Measurements from ENCODE around the gene SH3GL1.
A peak's percentile ranks its signal among the peaks of the same experiment; 100 is the strongest.

SH3GL1 gene

DNA sequence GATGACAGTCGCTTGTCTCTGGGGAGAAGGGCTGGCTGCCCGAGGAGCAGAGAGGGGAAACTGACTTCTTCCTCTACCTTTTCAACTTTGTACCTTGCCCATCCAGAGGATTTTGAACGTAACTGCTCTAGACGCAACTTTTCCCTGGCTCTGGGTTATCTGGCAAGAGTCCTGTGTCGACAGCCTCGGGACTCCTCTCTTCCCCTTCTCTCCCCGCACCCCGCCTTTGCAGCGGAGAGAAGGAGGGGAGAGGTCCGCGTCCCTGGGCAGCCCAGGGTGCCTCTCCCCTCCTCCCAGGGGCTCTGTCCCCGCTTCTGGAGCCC, 574 bp downstream of the SH3GL1 start:
- DNase-seq (ENCODE audit: low read depth in 2 of 2) = no peak

DNA sequence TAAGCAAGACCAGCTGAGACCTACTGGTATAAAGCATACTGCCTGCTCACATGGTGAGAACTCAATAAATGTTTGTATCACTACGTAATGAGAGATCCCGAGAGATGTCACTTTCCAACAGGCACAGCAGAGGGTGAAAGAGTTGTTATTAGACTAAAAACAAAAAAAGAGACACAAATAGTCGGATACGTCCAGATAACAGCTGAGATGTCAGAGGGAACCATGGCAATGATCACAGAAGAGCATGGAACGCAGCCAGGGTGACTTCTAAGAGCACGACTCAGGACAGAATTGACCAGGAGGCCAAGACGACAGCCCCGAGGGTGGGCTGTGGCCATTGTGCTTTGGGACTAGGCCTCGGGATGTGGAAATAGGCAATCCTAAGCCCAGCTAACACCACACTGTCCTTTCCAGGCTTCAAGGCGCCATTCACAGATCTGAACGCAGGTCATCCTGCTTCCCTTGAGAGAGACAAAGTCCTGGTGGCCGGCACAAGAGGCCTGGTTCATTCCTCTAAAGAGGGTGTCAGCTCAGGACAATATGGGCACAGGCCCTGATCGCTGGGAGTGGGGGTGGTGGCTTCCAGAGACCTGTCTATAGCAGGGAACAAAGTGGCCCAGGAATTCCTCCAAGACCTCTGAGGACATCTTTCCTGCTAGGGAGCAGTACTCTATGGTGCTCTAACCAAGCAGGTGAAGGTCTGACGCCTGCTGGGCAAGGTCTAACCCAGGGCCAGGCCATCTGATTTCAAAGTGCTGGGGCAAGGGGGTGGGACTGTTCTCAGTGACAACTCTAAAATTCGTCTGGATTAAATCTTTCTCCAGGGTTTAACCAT, 3.2 kb downstream of the SH3GL1 start:
- no peak for DNase-seq (ENCODE audit: low read depth in 2 of 2)

DNA sequence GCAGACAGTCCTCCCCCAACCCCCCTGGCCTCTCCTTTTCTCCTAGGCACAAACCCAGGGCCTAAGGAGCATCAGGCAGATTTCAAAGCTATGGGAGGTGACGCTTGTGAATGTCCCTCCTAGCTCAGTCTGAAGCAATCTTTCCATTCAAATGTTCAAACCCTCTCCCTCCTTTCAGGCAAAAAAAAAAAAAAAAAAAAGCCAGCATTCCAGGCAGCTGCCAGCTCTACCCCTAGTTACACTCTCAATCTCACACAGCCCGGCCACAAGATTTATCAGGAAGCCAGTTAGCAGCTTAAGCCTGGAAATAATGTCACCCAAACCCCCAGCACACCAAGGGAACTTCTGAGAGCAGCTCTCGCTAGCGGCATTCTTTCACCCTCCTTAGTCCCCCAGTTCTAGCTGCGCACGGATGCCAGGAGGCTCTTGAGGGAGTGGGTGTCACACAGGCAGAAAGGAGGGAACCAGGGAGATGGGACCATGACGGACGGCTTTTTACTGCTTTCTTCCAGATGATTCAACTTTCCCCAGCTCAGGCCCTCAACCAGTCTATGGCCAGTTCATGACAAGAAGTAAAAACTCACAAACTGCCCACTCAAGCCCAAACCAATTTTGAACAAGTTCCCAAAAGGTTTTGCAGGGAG, 6.3 kb downstream of the SH3GL1 start:
- no peak for DNase-seq (ENCODE audit: low read depth in 2 of 2)

DNA sequence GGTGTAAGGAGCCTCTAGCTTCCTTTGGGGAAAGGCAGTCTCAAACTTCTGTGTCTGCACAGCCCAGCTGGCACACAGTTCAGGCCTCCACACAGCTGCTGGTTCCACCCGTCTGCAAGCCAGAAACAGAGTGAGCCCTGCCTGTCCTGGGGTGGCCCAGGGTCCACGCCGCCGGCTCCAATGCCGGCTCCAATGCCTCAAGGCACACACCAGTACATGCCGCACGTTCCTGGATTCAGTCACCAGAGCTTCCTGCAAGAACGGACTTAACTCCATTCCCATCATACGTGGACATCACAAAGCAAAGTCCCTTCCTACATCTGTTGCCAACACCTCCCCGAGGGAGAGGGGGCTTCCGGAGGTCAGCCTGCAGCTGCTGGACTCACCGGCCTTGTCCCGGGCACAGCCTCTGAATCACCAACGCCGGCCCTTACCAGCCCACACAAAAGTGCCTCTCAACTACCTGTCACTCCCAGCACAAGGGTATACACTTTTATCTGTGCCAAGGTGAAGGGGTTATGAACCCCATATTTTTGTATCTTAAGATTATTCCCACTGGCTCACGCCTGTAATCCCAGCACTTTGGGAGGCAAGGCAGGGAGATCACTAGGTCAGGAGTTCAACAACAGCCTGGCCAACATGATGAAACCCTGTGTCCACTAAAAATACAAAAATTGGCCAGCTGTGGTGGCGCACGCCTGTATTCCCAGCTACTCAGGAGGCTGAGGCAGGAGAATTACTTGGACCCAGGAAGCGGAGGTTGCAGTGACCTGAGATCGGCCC, 8.5 kb downstream of the SH3GL1 start:
- DNase-seq (ENCODE audit: low read depth in 2 of 2) = no peak

- no peak for DNase-seq (ENCODE audit: low read depth in 2 of 2)
Measured at GRCh38 chr19:4391306-4391693, 9.0 kb downstream of the SH3GL1 start.

DNA sequence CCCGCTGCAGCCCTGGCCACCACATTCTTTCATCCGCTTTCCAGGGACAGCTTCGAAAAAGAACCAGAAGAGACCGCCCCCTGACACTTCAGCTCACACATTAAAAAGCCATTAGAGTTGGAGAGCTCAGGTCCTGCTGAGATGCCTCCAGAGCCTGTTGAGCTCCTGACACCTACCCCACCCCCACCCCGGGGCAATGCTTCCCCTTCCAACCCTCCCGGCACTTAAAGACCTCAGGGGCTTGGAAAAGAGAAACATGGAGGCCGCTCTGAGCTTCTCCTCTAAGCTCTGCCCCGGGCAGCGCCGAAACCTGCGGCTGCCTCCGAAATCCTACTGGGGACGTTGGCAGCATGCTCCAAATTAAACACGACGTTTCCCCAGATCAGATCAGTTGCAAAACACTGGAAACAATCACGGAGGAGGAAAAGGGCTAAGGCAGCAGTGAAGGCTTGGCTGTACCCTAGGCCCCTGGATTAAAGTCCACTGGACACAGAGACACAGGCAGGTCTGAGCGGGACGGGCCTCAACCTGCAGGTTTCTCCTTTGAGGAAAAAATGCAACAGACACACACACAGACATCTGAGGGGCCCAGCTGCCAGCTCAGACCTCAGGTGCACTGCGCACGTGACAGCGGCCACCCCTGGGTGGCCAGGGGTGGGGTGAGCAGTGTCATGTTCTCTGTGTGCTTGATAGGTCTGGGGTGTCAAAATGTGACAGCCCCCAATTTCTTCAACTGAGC, 9.6 kb downstream of the SH3GL1 start:
- no peak for DNase-seq (ENCODE audit: low read depth in 2 of 2)

GRCh38 chr19:4390017-4390566, 10.3 kb downstream of the SH3GL1 start:
- DNase-seq (ENCODE audit: low read depth in 2 of 2) = no peak

- DNase-seq (ENCODE audit: low read depth in 2 of 2) = no peak
Measured at GRCh38 chr19:4389511-4390016, 10.8 kb downstream of the SH3GL1 start.

DNA sequence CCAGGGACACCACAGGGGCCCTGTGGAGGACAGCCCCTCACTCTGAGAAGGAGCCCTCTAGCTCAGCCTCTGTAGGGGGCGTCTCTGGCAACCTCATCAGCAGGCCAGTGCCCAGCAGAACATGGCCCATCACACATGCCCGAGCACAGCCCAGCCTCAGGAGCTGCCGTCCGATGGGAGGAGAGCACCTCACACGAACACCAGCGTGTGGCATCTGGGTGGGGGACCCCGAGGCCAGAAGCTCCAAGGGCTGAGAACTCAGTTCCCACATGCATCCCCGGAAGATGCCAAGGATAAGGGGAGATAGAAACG, 11.3 kb downstream of the SH3GL1 start:
- DNase-seq (ENCODE audit: low read depth in 2 of 2) = no peak

DNA sequence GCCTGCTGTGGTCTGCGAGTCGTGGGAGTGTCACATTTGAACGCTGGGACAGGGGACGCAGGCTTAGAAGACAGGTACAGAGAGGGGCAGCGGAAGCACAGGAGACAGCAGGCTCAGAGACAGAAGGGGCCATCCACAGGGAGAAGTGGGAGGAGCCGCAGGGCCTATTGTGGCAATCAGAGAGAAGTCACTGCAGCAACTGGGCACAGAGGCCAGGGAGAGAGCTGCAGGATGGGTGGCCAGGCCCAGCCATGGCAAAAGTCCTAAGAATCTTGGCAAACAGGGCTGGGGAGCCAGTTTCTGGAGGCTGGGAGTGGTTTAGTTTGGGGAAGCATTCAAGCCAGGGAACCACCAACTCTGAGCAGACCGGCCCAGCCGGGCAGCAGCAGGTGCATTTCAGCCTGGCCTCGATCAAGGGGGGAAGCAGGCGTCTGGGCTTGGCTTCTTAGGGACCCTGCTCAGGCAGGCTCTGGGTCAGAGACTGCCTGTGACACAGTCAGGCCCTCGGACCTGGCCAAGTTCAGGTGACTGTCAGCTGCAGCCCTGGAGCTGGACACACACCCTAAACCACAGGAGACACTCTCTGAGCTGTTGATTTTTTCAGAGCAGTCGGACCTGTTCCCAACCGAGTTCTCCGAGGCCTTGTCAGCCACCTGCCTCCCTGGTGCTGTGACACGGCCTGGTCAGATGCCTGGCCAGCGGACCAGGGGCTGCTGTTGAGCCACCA, 11.8 kb downstream of the SH3GL1 start:
- DNase-seq (ENCODE audit: low read depth in 2 of 2) = no peak

DNA sequence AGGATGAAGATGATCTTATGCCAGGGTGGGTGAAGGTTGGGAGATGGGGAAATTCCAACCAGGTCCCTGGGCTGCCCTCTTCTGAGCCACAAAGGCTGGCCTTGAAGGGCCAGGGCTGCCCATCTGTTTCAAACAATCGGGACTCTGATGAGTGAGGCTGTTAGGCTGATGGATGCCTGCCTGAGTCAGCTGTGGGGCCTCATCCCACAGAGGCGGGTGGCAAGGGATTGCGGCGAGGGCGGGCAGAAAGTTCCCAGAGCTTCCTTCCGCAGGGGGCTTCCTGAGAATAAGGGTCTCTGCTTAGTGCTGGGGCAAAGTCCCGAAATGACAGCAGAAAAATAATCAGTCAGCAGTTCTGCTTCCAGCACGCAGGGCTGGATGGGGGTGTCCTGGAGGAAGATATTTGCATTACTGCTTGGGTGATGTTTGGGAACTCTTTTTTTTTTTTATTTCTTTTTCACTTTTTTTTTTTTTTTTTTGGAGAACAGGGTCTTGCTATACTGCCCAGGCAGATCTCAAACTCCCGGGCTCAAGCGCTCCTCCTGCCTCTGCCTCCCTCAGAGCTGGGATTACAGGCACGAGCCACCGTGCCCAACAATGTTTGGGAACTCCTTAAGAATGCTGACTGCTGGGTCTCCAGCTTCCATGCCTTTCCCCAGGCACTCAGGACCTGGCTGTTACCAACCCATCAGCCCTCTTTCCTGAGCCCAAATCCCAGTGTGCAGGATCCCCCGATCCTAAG, 14.1 kb downstream of the SH3GL1 start:
- no peak for DNase-seq (ENCODE audit: low read depth in 2 of 2)

DNA sequence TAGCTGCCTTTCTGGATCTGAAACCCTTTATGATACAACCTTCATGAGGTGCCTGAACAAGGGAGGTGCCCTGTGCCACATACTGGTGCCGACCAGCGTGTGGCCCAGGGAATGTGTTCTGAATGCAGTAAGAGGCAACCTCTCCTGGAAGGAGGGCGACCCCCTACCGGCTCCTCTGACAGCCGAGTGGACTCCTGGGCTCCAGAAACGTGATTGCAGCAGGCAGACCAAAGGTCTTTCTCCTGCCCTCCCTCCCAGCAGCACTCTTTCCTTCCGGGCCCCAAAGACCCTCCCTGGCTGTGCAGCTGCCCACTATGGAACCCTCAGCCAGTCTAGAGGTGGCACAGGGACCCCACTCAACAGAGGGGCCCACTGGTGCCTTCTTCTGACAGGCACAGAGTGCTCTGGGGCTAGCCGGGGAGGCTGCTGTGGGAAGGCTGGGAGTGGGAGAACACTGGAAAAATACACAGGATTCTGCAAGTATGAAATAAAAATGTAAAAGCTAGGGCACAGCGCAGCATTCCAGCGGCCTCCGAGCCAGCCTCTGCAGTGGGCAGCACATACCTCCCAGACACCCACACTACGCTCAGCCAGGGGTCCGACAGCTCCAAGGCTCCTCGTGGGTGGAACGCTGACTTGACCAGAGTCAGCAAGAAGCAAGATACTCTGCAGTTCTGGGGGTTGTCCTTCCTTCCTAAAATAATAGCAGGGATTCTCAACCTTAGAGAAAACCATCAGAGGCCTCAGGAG, 14.9 kb downstream of the SH3GL1 start:
- DNase-seq (ENCODE audit: low read depth in 2 of 2) = no peak

DNA sequence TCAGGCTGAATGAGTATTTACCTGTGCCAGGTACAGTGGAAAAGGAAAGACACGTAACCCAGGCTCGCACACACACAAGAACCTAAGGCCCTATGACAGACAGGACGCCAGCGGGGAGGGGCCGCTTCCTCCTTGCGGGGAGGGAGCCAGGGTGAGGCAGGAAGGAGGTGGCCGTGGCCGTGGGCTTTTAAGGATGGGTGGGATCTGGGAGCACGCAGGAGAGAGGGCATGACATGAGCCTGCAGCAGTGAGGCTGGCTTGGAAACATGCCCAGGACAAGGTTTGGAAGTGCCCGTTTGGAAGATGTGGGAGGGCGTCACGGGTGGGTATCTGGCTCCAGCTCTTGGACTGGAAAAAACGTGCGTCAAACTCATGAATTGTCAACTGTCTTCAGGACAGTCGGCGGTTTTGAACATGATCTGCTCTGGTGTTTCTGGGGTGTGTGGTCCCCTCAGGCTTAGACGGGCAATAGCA, 20.1 kb downstream of the SH3GL1 start:
- DNase-seq (ENCODE audit: low read depth in 2 of 2) = peak in 1 of 2 donors; percentile 45

- DNase-seq (ENCODE audit: low read depth in 2 of 2) = peak in 1 of 2 donors; percentile 27
Measured at GRCh38 chr19:4379383-4380253, 20.7 kb downstream of the SH3GL1 start.

DNA sequence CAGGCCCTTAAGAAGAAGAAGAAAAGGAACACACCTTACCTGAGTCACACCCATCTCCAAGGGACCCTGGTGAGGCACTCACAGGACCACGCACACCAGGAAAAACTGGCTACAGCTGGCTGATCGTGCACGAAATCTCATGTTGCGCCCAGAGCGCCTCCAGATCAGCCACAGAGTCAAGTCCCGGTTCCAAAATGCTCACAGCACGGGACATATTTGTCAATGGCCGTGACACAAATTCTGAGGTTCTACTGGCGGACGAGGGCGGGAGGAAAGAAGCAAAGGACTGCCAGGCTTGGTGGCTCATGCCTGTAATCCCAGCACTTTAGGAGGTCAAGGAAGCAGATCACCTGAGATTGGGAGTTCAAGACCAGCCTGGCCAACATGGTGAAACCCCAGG, 21.5 kb downstream of the SH3GL1 start:
- no peak for DNase-seq (ENCODE audit: low read depth in 2 of 2)

- DNase-seq (ENCODE audit: low read depth in 2 of 2) = no peak
Measured at GRCh38 chr19:4376991-4377781, 23.2 kb downstream of the SH3GL1 start.

DNA sequence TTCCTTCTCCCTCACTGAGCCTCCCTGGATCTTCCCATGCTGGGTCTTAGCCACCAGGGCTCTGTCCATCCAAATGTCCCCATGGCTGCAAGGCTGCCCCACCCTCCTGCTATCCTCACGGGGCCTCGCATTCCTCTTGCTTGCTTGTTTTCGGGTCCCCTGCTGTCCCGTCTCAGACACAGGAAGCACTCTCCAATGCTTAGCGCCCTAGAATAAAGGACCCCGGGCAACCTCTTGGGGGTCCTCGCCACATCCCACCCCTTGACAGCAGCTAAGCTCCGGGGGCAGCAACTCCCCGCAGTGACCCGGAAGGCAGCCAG, 23.7 kb downstream of the SH3GL1 start:
- DNase-seq (ENCODE audit: low read depth in 2 of 2) = no peak

Data from stimulated activated CD4-positive, alpha-beta T cell treated with anti-CD3 and anti-CD28 coated beads, Interleukin-15, amount 100 ng/mL, for 48 hours (primary cell).